C4-2B (cell line): Measurements from ENCODE around the gene RPRD1B.
"Not testable (repeated sequence)": the region's sequence is repeated elsewhere in the genome, so short reads cannot be mapped to it uniquely, and the experiment has no call there.

Experiments used
- H3K27ac ChIP-seq: fragments of 450-650 bp; 2 replicates; pipeline ENCODE4 v1.5.1; 2017
- CTCF ChIP-seq: fragments of 450-650 bp; conservative IDR thresholded peaks from 2 replicates; pipeline ENCODE4 v1.5.1; 2017; ENCODE audit warnings: mild to moderate bottlenecking
- ZFX ChIP-seq: fragments of 450-650 bp; IDR thresholded peaks from 2 replicates; pipeline ENCODE4 v1.6.1; 2017

RPRD1B gene

DNA sequence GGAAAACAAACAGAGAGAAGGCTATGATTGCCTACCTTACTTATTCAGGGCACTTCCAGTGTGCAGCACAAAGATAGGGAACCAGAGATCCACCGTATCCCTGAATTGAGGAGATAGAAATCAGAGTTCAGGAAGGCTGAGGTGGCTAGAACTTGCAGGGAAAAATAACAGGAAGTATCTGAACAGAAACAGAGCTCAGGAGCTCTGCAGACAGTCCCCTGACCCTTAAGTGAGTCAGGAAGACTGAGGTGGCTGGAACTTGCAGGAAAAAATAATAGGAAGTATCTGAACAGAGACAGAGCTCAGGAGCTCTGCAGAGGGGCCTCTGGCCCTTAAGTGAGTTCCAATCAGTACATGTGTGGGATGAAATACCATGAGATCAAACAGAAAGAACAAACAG, 65.4 kb downstream of the RPRD1B start:
- TF ChIP-seq ZFX (no peak), CTCF (no peak)
- H3K27ac ChIP-seq, result no peak overlapping the region

GRCh38 chr20:38102206-38102605, 68.7 kb downstream of the RPRD1B start:
- H3K27ac ChIP-seq, result not testable (repeated sequence)

- H3K27ac ChIP-seq, result no peak overlapping the region
- no peak for TF ChIP-seq ZFX
- TF ChIP-seq CTCF, result no peak
Observed at GRCh38 chr20:38104285-38104684, 70.7 kb downstream of the RPRD1B start.

- H3K27ac ChIP-seq, result no peak overlapping the region
- TF ChIP-seq ZFX (no peak), CTCF (no peak)
Observed at GRCh38 chr20:38106461-38106860, 72.9 kb downstream of the RPRD1B start.

- peak overlapping the region; percentile 89 for H3K27ac ChIP-seq
Observed at GRCh38 chr20:38107386-38107785, 73.8 kb downstream of the RPRD1B start.

DNA sequence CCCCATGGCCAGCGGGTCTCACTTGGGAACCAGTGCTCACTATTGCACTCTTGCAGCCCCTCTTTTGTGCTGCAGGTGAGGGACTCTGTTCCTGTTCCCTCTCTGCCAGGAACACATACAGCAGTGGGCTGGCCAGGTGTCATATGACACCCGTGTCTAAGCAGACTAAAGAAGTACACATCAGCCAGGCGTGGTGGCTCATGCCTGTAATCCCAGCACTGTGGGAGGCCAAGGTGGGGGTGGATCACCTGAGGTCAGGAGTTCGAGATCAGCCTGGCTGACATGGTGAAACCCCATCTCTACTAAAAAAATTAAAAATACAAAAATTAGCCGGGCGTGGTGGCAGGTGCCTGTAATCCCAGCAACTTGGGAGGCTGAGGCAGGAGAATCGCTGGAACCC, 74.4 kb downstream of the RPRD1B start:
- H3K27ac ChIP-seq, result peak overlapping the region; percentile 89

DNA sequence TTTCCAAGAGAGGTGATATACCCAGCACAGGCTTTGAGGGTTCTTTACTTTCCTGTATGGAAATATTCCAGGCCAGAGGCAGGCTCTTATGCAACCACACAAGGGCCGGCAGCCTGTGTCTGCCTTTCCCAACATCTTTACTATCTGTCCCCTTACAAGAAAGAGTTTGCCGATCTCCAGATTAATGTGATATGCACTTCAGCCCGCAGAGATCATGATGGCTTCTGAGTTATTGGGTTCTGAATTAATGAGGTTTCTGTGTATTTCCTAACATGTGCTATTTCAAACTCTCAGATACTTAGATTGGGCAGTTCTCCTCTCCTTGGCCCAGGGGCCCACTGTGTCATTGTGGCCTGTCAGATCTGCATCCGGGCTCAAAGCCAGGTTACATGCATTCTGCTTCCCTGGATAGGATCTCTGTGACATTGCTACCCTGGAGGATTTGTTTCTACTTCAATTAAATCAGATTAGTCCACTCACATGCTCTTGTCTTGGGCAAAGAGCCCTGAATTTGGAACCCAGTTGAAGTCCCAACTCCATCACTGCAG, 75.0 kb downstream of the RPRD1B start:
- H3K27ac ChIP-seq, result peak overlapping the region; percentile 89
- TF ChIP-seq ZFX (0 out of 2 replicates have a peak, but pooled peaks have one; percentile 7), CTCF (no peak)

- H3K27ac ChIP-seq, result peak overlapping the region; percentile 89
- TF ChIP-seq CTCF (no peak), ZFX (0 out of 2 replicates have a peak, but pooled peaks have one; percentile 1)
Observed at GRCh38 chr20:38108986-38109541, 75.5 kb downstream of the RPRD1B start.
